ENCODE data around the gene POLR3E.

POLR3E gene

DNA sequence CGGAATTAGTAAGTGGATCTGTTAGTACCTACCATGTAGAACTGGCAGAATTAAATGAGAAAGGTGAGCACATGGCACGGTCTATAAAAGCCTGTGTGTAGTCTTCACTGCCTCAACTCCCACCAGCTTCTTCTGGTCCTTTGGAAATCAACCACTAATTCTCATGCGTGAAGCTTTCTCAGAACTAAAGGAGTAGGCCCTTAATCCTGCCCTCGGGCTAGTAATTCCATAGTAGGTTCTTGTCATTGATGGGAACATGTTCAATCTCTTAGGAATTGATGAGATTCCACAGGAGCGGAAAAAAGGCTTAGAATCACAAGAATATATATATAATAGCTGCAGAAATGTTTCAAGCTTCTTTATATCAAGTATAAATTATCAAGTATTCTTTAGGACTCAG lies 55.5 kb downstream of the POLR3E start:
- H4K8ac ChIP-seq (ENCODE audit: low read depth, low read length): no peak overlapping the region
- H2AK5ac ChIP-seq (ENCODE audit: low read depth, low read length): no peak overlapping the region
- no peak overlapping the region for H2BK12ac ChIP-seq (ENCODE audit: low read length)
- H3K4ac ChIP-seq (ENCODE audit: low read length): no peak overlapping the region
- no peak overlapping the region for H2BK15ac ChIP-seq (ENCODE audit: low read length)
- WGBS, 2 donors (ENCODE audit: extremely low coverage in 2 of 2, insufficient read length in 2 of 2, insufficient replicate concordance in 1 of 2): no CpG with 5 or more reads among the region's 5 CpGs
- H3K18ac ChIP-seq (ENCODE audit: low read length): no peak overlapping the region
- no peak overlapping the region for H2BK5ac ChIP-seq (ENCODE audit: low read length)
- H4K91ac ChIP-seq (ENCODE audit: low read depth, low read length, poor library complexity): no peak overlapping the region
- H3K4me2 ChIP-seq (ENCODE audit: insufficient read depth, low read length, poor library complexity, severe bottlenecking): no peak overlapping the region
- H3K36me3 ChIP-seq (replicated peaks in 1 of 2; ENCODE audit: control insufficient read depth in 2 of 2, insufficient read depth in 2 of 2, low read length in 2 of 2): peaks cover 10 to 31% of the 10 kb centered on the region in 2 donors
- H3K14ac ChIP-seq (ENCODE audit: low read length): no peak overlapping the region
- no peaks in the 10 kb centered on the region for H3K9me3 ChIP-seq (replicated peaks in 1 of 2; ENCODE audit: control insufficient read depth in 2 of 2, insufficient read depth in 1 of 2, low read depth in 1 of 2, low read length in 2 of 2)
- H2AFZ ChIP-seq (ENCODE audit: low read length): no peak overlapping the region
- H2BK120ac ChIP-seq (ENCODE audit: low read depth, low read length): no peak overlapping the region
- H3K9ac ChIP-seq (ENCODE audit: low read depth, low read length, poor library complexity): no peak overlapping the region
- peaks cover 1% of the 10 kb centered on the region for H3K79me1 ChIP-seq (ENCODE audit: low read depth, low read length)
- H3K4me1 ChIP-seq (ENCODE audit: control insufficient read depth in 2 of 2, insufficient read depth in 1 of 2, low read depth in 1 of 2, low read length in 2 of 2): peaks cover 4 to 7% of the 10 kb centered on the region in 2 donors
- no peak overlapping the region for H3K23ac ChIP-seq (ENCODE audit: low read depth, low read length, poor library complexity)
- no peak overlapping the region for H3K27ac ChIP-seq (replicated peaks; ENCODE audit: low read length)
- DNase-seq (ENCODE audit: low spot score): no peak
- H3K4me3 ChIP-seq (ENCODE audit: low read length in 2 of 2): no peak overlapping the region
- H3K27me3 ChIP-seq (ENCODE audit: control insufficient read depth in 3 of 3, insufficient read depth in 3 of 3, low read depth in 1 of 3, low read length in 3 of 3): no peaks in the 10 kb centered on the region

GRCh38 chr16:22353191-22353919 lies 56.1 kb downstream of the POLR3E start:
- no peak overlapping the region for H3K4me2 ChIP-seq (ENCODE audit: insufficient read depth, low read length, poor library complexity, severe bottlenecking)
- no peaks in the 10 kb centered on the region for H3K9me3 ChIP-seq (replicated peaks in 1 of 2; ENCODE audit: control insufficient read depth in 2 of 2, insufficient read depth in 1 of 2, low read depth in 1 of 2, low read length in 2 of 2)
- no peak overlapping the region for H3K23ac ChIP-seq (ENCODE audit: low read depth, low read length, poor library complexity)
- no peak overlapping the region for H3K14ac ChIP-seq (ENCODE audit: low read length)
- H3K4me1 ChIP-seq (ENCODE audit: control insufficient read depth in 2 of 2, insufficient read depth in 1 of 2, low read depth in 1 of 2, low read length in 2 of 2): peaks cover 4 to 7% of the 10 kb centered on the region in 2 donors
- H3K27ac ChIP-seq (replicated peaks; ENCODE audit: low read length): no peak overlapping the region
- H2BK120ac ChIP-seq (ENCODE audit: low read depth, low read length): no peak overlapping the region
- H3K36me3 ChIP-seq (replicated peaks in 1 of 2; ENCODE audit: control insufficient read depth in 2 of 2, insufficient read depth in 2 of 2, low read length in 2 of 2): peaks cover 10 to 26% of the 10 kb centered on the region in 2 donors
- H2AK5ac ChIP-seq (ENCODE audit: low read depth, low read length): no peak overlapping the region
- H3K4me3 ChIP-seq (ENCODE audit: low read length in 2 of 2): no peak overlapping the region
- no peak for DNase-seq (ENCODE audit: low spot score)
- no peak overlapping the region for H2BK5ac ChIP-seq (ENCODE audit: low read length)
- H4K8ac ChIP-seq (ENCODE audit: low read depth, low read length): no peak overlapping the region
- no CpG with 5 or more reads among the region's 3 CpGs for WGBS, 2 donors (ENCODE audit: extremely low coverage in 2 of 2, insufficient read length in 2 of 2, insufficient replicate concordance in 1 of 2)
- no peak overlapping the region for H4K91ac ChIP-seq (ENCODE audit: low read depth, low read length, poor library complexity)
- no peak overlapping the region for H3K4ac ChIP-seq (ENCODE audit: low read length)
- H2AFZ ChIP-seq (ENCODE audit: low read length): no peak overlapping the region
- H3K9ac ChIP-seq (ENCODE audit: low read depth, low read length, poor library complexity): no peak overlapping the region
- no peaks in the 10 kb centered on the region for H3K27me3 ChIP-seq (ENCODE audit: control insufficient read depth in 3 of 3, insufficient read depth in 3 of 3, low read depth in 1 of 3, low read length in 3 of 3)
- no peak overlapping the region for H2BK15ac ChIP-seq (ENCODE audit: low read length)
- peaks cover 1% of the 10 kb centered on the region for H3K79me1 ChIP-seq (ENCODE audit: low read depth, low read length)
- no peak overlapping the region for H2BK12ac ChIP-seq (ENCODE audit: low read length)
- H3K18ac ChIP-seq (ENCODE audit: low read length): no peak overlapping the region

GRCh38 chr16:22353933-22354541 lies 56.8 kb downstream of the POLR3E start:
- H4K91ac ChIP-seq (ENCODE audit: low read depth, low read length, poor library complexity): no peak overlapping the region
- no peak overlapping the region for H3K18ac ChIP-seq (ENCODE audit: low read length)
- H3K4me2 ChIP-seq (ENCODE audit: insufficient read depth, low read length, poor library complexity, severe bottlenecking): no peak overlapping the region
- H2BK120ac ChIP-seq (ENCODE audit: low read depth, low read length): no peak overlapping the region
- peaks cover 5 to 19% of the 10 kb centered on the region in 2 donors for H3K36me3 ChIP-seq (replicated peaks in 1 of 2; ENCODE audit: control insufficient read depth in 2 of 2, insufficient read depth in 2 of 2, low read length in 2 of 2)
- H3K27me3 ChIP-seq (ENCODE audit: control insufficient read depth in 3 of 3, insufficient read depth in 3 of 3, low read depth in 1 of 3, low read length in 3 of 3): no peaks in the 10 kb centered on the region
- no peak overlapping the region for H3K4me3 ChIP-seq (ENCODE audit: low read length in 2 of 2)
- H2BK5ac ChIP-seq (ENCODE audit: low read length): no peak overlapping the region
- WGBS, 2 donors (ENCODE audit: extremely low coverage in 2 of 2, insufficient read length in 2 of 2, insufficient replicate concordance in 1 of 2): no CpG with 5 or more reads among the region's 5 CpGs
- no peak overlapping the region for H3K27ac ChIP-seq (replicated peaks; ENCODE audit: low read length)
- no peak overlapping the region for H2BK15ac ChIP-seq (ENCODE audit: low read length)
- no peak overlapping the region for H4K8ac ChIP-seq (ENCODE audit: low read depth, low read length)
- no peak overlapping the region for H2BK12ac ChIP-seq (ENCODE audit: low read length)
- DNase-seq (ENCODE audit: low spot score): no peak
- H3K14ac ChIP-seq (ENCODE audit: low read length): no peak overlapping the region
- H2AK5ac ChIP-seq (ENCODE audit: low read depth, low read length): no peak overlapping the region
- H3K9me3 ChIP-seq (replicated peaks in 1 of 2; ENCODE audit: control insufficient read depth in 2 of 2, insufficient read depth in 1 of 2, low read depth in 1 of 2, low read length in 2 of 2): no peaks in the 10 kb centered on the region
- H3K9ac ChIP-seq (ENCODE audit: low read depth, low read length, poor library complexity): no peak overlapping the region
- peaks cover 4 to 7% of the 10 kb centered on the region in 2 donors for H3K4me1 ChIP-seq (ENCODE audit: control insufficient read depth in 2 of 2, insufficient read depth in 1 of 2, low read depth in 1 of 2, low read length in 2 of 2)
- no peak overlapping the region for H3K4ac ChIP-seq (ENCODE audit: low read length)
- peaks cover 1% of the 10 kb centered on the region for H3K79me1 ChIP-seq (ENCODE audit: low read depth, low read length)
- no peak overlapping the region for H3K23ac ChIP-seq (ENCODE audit: low read depth, low read length, poor library complexity)
- H2AFZ ChIP-seq (ENCODE audit: low read length): no peak overlapping the region

DNA sequence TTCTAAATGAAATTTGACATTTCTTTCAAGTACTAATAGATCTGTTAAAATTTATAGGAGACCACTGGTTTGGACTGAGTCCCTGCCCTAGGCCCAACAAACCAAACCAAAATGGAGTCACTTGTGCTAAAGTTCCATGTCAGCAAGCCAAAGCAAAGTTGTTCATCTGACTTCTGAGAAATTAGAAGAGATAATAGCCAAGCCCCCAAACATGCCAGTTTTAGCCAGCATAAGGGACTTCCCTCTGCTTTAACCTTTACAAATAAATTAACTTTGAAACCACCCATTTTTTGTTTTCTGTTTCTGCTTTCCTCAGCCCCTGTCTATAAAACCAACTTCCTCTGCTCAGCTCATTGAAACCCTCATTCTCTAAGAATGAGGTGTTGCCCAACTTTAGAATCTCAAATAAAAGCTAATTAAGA lies 58.3 kb downstream of the POLR3E start:
- no peak for DNase-seq (ENCODE audit: low spot score)
- Histone ChIP-seq H2BK5ac (ENCODE audit: low read length) (no peak overlapping the region), H4K91ac (ENCODE audit: low read depth, low read length, poor library complexity) (no peak overlapping the region)

More for the DNA sequence above, 58.3 kb downstream of the POLR3E start:
- Histone ChIP-seq H3K14ac (ENCODE audit: low read length) (no peak overlapping the region), H2BK12ac (ENCODE audit: low read length) (no peak overlapping the region), H3K23ac (ENCODE audit: low read depth, low read length, poor library complexity) (no peak overlapping the region), H3K79me1 (ENCODE audit: low read depth, low read length) (peaks cover 1% of the 10 kb centered on the region), H3K27me3 (ENCODE audit: control insufficient read depth in 3 of 3, insufficient read depth in 3 of 3, low read depth in 1 of 3, low read length in 3 of 3) (no peaks in the 10 kb centered on the region), H3K18ac (ENCODE audit: low read length) (no peak overlapping the region), H3K4me3 (ENCODE audit: low read length in 2 of 2) (no peak overlapping the region), H3K36me3 (replicated peaks in 1 of 2; ENCODE audit: control insufficient read depth in 2 of 2, insufficient read depth in 2 of 2, low read length in 2 of 2) (peaks cover 0 to 13% of the 10 kb centered on the region in 2 donors), H2BK120ac (ENCODE audit: low read depth, low read length) (no peak overlapping the region), H3K27ac (replicated peaks; ENCODE audit: low read length) (no peak overlapping the region), H2AFZ (ENCODE audit: low read length) (no peak overlapping the region), H3K4ac (ENCODE audit: low read length) (no peak overlapping the region), H2AK5ac (ENCODE audit: low read depth, low read length) (no peak overlapping the region), H3K9ac (ENCODE audit: low read depth, low read length, poor library complexity) (no peak overlapping the region), H3K4me2 (ENCODE audit: insufficient read depth, low read length, poor library complexity, severe bottlenecking) (no peak overlapping the region), H4K8ac (ENCODE audit: low read depth, low read length) (no peak overlapping the region), H2BK15ac (ENCODE audit: low read length) (no peak overlapping the region), H3K9me3 (replicated peaks in 1 of 2; ENCODE audit: control insufficient read depth in 2 of 2, insufficient read depth in 1 of 2, low read depth in 1 of 2, low read length in 2 of 2) (no peaks in the 10 kb centered on the region), H3K4me1 (ENCODE audit: control insufficient read depth in 2 of 2, insufficient read depth in 1 of 2, low read depth in 1 of 2, low read length in 2 of 2) (peaks cover 4 to 7% of the 10 kb centered on the region in 2 donors)
